Small intestine (tissue), 7 donors: ENCODE results near the gene CLEC16A. TPM values are rescaled to one million over a fixed set of nuclear protein-coding genes. Genes with fewer than 3 reads are reported as not detected.
A peak's percentile ranks its signal among the peaks of the same experiment; 100 is the strongest.

Experiments used
- DNase-seq, 2 donors: peaks; one replicate each; pipeline versions ENCODE4 v3.0.0 to v3.0.0-alpha.2; 2013
- FAIRE-seq: peaks from 2 replicates; lab custom pipeline; 2012; peaks lifted over from hg19 to GRCh38; lab: Jason Lieb, UNC
- H3K27ac ChIP-seq, 3 donors: one replicate each; pipeline ENCODE4 v1.5.1; 2013; ENCODE audit warnings: low read length in 2 of 3, mild to moderate bottlenecking in 2 of 3, control low read depth in 1 of 3, inconsistent platforms in 1 of 3, low read depth in 1 of 3, moderate library complexity in 1 of 3
- H3K27me3 ChIP-seq, 3 donors: one replicate each; pipeline ENCODE4 v1.6.1; 2013; ENCODE audit warnings: low read length in 3 of 3, inconsistent platforms in 1 of 3; ENCODE audit not compliant: control insufficient read depth in 3 of 3, insufficient read depth in 3 of 3
- H3K36me3 ChIP-seq, 3 donors: one replicate each; pipeline ENCODE4 v1.6.1; 2013; ENCODE audit warnings: low read length in 3 of 3, inconsistent platforms in 1 of 3, low read depth in 1 of 3, mild to moderate bottlenecking in 1 of 3, moderate library complexity in 1 of 3; ENCODE audit not compliant: control insufficient read depth in 3 of 3, insufficient read depth in 2 of 3
- H3K4me1 ChIP-seq, 3 donors: one replicate each; pipeline ENCODE4 v1.6.1; 2013; ENCODE audit warnings: low read length in 2 of 3, inconsistent platforms in 1 of 3, low read depth in 1 of 3, mild to moderate bottlenecking in 1 of 3, moderate library complexity in 1 of 3; ENCODE audit not compliant: control insufficient read depth in 3 of 3, insufficient read depth in 2 of 3
- H3K4me3 ChIP-seq, 3 donors: one replicate each; pipeline ENCODE4 v1.5.1; 2013; ENCODE audit warnings: low read length in 3 of 3, control low read depth in 1 of 3, inconsistent platforms in 1 of 3, low read depth in 1 of 3, mild to moderate bottlenecking in 1 of 3, moderate library complexity in 1 of 3
- H3K9me3 ChIP-seq, 2 donors: one replicate each; pipeline ENCODE4 v1.6.1; 2013; ENCODE audit warnings: low read depth in 1 of 2, low read length in 1 of 2; ENCODE audit not compliant: control insufficient read depth in 2 of 2, insufficient read depth in 1 of 2
- WGBS, 3 donors: extraction: QIAGEN DNeasy Blood & Tissue Kit; methylation state at CpG; one replicate each; pipeline ENCODE4 v1.1.7; 2013; 5-methylcytosine and 5-hydroxymethylcytosine counted together
- polyA plus RNA-seq, 4 donors: library from polyadenylated mRNA; stranded (reverse) in 3 of 4; unstranded in 1 of 4; fragments of 200-250 nt in 3 of 4; fragments of 120-200 nt in 1 of 4; gene quantifications; one replicate each; pipeline versions ENCODE4 v1.2.1 to v1.2.3, GENCODE V29; 2013
- donor health status: healthy with polysubstance abuse.
- donor health status: control.
- donor health status: control.
- donor health status: Bipolar disorder and iron deficiency.
- donor health status: healthy.

Gene CLEC16A
- polyA plus RNA-seq, 4 donors: 12.2 to 23.5 (median 14.1) TPM

- FAIRE-seq: no peak
- no peaks in the 10 kb centered on the region for H3K4me1 ChIP-seq
- H3K9me3 ChIP-seq: no peaks in the 10 kb centered on the region
- peaks cover 0 to 3% (median 0%) of the 10 kb centered on the region in 3 donors for H3K27me3 ChIP-seq
- H3K4me3 ChIP-seq: no peak overlapping the region
- 70 to 74% (median 73%) methylated on average over 5 of the region's 5 CpGs for WGBS, 3 donors
- no peak for DNase-seq
- H3K27ac ChIP-seq: no peak overlapping the region
- no peaks in the 10 kb centered on the region for H3K36me3 ChIP-seq
These were observed 247.3 kb downstream of the CLEC16A start for GRCh38 chr16:11191665-11192064.

DNA sequence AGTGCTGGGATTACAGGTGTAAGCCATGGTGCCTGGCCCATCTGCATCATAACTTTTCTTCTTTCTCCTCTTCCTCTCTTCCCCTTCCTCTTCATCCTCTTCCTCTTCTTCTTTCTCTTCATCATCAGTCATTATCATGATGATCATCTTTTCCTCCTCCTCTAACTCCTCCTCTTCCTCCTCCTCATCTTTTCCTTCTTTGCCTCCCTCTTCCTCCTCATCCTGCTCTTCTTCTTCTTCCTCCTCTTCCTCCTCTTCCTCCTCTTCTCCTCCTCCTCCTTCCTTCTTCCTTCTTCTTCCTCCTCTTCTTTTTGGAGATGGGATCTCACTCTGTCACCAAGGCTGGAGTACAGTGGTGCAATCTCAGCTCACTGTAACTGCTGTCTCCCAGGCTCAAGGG is 249.1 kb downstream of the CLEC16A start:
- DNase-seq (no peak), FAIRE-seq (no peak)
- no peaks in the 10 kb centered on the region for H3K36me3 ChIP-seq
- H3K9me3 ChIP-seq: no peaks in the 10 kb centered on the region
- H3K27ac ChIP-seq: no peak overlapping the region
- peaks cover 0 to 3% (median 0%) of the 10 kb centered on the region in 3 donors for H3K27me3 ChIP-seq
- no peak overlapping the region for H3K4me3 ChIP-seq
- H3K4me1 ChIP-seq: no peaks in the 10 kb centered on the region

- no peaks in the 10 kb centered on the region for H3K36me3 ChIP-seq
- no peak for FAIRE-seq
- H3K4me3 ChIP-seq: no peak overlapping the region
- 73 to 77% (median 74%) methylated on average over 5 of the region's 5 CpGs for WGBS, 3 donors
- H3K4me1 ChIP-seq: peaks cover 0 to 7% (median 0%) of the 10 kb centered on the region in 3 donors
- H3K9me3 ChIP-seq: no peaks in the 10 kb centered on the region
- H3K27me3 ChIP-seq: peaks cover 0 to 3% (median 0%) of the 10 kb centered on the region in 3 donors
- no peak overlapping the region for H3K27ac ChIP-seq
- DNase-seq: no peak
These were observed 250.5 kb downstream of the CLEC16A start for GRCh38 chr16:11194913-11195312.

DNA sequence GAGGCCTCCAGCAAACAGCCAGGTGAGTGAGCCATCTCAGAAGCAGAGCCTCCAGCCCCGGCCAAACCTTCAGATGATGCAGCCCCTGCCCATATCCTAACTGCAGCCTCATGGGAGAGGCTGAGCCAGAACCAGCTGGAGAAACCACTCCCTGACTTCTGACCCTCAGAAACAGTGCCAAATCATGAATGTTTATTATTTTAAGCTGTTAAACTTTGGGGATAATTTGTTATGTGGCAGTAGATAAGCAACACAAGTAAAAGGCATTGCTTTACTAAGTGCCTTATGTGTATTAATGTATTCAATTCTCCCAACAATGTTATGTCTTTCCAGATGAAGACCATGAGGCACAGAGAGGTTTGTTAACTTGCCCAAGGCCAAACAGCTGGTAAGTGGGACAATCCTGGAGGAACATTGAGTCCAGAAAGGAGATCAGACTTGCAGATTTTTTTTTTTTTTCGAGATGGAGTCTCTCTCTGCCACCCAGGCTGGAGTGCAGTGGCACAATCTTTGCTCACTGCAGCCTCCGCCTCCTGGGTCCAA is 252.0 kb downstream of the CLEC16A start:
- no peaks in the 10 kb centered on the region for H3K9me3 ChIP-seq
- 53 to 72% (median 72%) methylated on average over 3 of the region's 3 CpGs for WGBS, 3 donors
- FAIRE-seq (no peak), DNase-seq (no peak)
- H3K4me1 ChIP-seq: peaks cover 0 to 7% (median 0%) of the 10 kb centered on the region in 3 donors
- no peaks in the 10 kb centered on the region for H3K36me3 ChIP-seq
- no peak overlapping the region for H3K27ac ChIP-seq
- peaks cover 0 to 4% (median 0%) of the 10 kb centered on the region in 3 donors for H3K27me3 ChIP-seq
- no peak overlapping the region for H3K4me3 ChIP-seq

- no peak for FAIRE-seq
- WGBS, 3 donors: 48 to 68% (median 51%) methylated on average over 5 of the region's 5 CpGs
- DNase-seq: no peak
- Histone ChIP-seq H3K9me3 (no peaks in the 10 kb centered on the region), H3K27me3 (peaks cover 0 to 10% (median 0%) of the 10 kb centered on the region in 3 donors), H3K36me3 (no peaks in the 10 kb centered on the region), H3K4me1 (peaks cover 0 to 7% (median 0%) of the 10 kb centered on the region in 3 donors), H3K27ac (no peak overlapping the region), H3K4me3 (no peak overlapping the region)
These were observed 254.0 kb downstream of the CLEC16A start for GRCh38 chr16:11198375-11198774.

DNA sequence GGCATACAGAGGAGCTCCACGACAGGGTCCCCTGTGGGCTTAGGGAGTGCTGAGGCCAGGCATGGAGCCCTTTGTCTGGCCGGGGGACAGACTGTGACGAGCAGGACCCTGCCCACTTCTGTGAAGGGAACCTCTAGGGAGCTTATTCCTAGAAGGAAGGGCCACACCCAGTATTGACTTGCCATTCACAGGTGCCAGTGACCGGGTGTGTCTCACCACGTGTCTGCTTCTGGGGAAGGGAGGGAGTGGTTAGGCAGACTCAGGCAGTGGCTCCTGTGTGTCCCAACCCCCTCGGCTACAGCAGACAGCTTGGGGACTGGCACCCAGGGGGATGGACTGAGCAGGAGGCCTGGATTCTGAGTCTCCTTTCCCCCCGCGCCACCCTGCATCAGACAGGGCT is 254.5 kb downstream of the CLEC16A start:
- H3K36me3 ChIP-seq: no peaks in the 10 kb centered on the region
- H3K27me3 ChIP-seq: peaks cover 0 to 10% (median 0%) of the 10 kb centered on the region in 3 donors
- FAIRE-seq (no peak), DNase-seq (peak; percentile 72 to 90)
- no peaks in the 10 kb centered on the region for H3K9me3 ChIP-seq
- no peak overlapping the region for H3K4me3 ChIP-seq
- peaks cover 0 to 7% (median 0%) of the 10 kb centered on the region in 3 donors for H3K4me1 ChIP-seq
- no peak overlapping the region for H3K27ac ChIP-seq
- WGBS, 3 donors: 17 to 51% (median 36%) methylated on average over 8 of the region's 8 CpGs

DNA sequence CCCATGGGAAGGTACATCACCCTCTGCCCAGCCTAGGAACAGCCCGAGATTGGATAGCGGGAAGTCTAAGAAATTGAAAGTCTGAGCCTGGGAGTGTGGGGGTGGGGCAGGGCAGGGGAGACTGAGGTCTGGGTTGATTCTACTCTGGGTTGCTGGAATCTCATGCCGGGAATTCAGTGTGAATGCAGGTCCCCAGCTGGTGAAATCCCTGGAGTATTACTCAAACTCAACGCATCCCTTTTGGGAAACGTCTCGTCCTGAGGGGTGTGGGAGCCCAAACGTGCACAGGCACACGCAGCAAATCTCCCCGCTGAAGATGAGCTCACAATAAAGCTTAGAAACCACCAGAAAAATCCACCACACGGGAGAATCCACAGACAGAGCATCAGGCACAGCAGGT is 256.2 kb downstream of the CLEC16A start:
- FAIRE-seq (no peak), DNase-seq (no peak)
- no peaks in the 10 kb centered on the region for H3K36me3 ChIP-seq
- WGBS, 3 donors: 60 to 73% (median 71%) methylated on average over 10 of the region's 10 CpGs
- peaks cover 0 to 9% (median 2%) of the 10 kb centered on the region in 3 donors for H3K4me1 ChIP-seq
- no peaks in the 10 kb centered on the region for H3K9me3 ChIP-seq
- H3K27me3 ChIP-seq: peaks cover 0 to 10% (median 0%) of the 10 kb centered on the region in 3 donors
- H3K27ac ChIP-seq: no peak overlapping the region
- H3K4me3 ChIP-seq: no peak overlapping the region

DNA sequence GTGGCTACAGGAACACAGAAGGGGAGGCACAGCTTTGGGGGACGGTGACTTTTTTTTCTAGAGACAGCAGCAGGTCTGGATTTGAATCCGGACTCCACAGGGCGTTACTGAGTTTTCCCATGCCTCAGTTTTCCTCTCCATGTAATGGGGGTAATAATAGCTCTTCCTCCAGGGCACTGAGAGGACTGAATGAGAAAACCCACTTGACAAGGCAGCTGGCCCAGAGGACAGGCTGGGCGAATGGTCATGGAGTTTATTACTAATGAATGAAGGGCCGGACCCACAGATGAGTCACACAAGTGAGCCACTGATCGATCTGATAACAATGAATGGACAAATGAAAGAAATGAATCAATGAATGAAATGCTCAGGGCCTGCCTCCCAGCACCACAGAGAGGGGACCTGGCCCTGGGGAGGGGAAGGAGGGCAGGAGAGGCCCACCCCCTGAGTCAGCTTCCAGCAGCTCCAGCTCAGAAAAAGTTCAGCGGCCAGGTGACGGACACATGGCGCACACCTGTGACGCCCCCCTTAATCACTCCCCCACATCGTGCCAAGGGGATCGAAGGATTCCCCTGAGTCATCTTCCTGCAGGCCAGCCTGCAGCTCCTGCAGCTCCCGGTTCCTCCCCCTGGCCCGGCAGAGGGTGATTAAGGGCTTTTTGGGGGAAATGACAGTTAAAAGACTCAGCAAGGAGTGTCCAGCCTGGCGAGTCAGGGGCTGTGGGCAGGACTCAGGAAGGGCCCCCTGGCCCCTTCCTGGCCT is 257.3 kb downstream of the CLEC16A start:
- H3K27ac ChIP-seq: no peak overlapping the region
- 34 to 47% (median 44%) methylated on average over 15 of the region's 15 CpGs for WGBS, 3 donors
- DNase-seq: peak in 1 of 2 donors; percentile 72
- peaks cover 0 to 10% (median 0%) of the 10 kb centered on the region in 3 donors for H3K27me3 ChIP-seq
- H3K4me1 ChIP-seq: peaks cover 0 to 9% (median 2%) of the 10 kb centered on the region in 3 donors
- no peak overlapping the region for H3K4me3 ChIP-seq
- H3K36me3 ChIP-seq: no peaks in the 10 kb centered on the region
- no peaks in the 10 kb centered on the region for H3K9me3 ChIP-seq
- FAIRE-seq: no peak
